ENCODE data around the gene KCNJ12.
"Not testable (repeated sequence)": the region's sequence is repeated elsewhere in the genome, so short reads cannot be mapped to it uniquely, and the experiment has no call there.

DNA sequence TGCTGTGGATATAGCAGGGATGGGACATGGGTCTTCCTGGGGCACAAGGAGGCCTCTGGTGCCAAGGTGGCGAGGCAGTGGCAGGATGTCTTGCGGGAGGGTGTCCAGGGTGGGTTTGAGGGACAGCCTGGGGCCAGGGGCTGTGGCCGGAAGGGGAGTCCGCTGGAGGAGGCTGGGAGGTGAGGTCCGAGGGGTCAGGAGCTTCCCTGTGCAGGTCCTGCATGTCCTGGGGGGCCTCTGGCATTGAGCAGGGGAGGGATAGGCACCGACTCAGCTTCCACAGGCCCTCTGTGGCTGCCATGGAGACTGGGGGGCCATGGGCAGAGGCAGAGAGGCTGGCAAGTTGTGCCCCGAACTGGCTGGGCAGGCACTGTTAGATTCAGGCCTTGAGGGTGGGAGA is 38.5 kb downstream of the KCNJ12 start:
- TF ChIP-seq, protein P1, sequence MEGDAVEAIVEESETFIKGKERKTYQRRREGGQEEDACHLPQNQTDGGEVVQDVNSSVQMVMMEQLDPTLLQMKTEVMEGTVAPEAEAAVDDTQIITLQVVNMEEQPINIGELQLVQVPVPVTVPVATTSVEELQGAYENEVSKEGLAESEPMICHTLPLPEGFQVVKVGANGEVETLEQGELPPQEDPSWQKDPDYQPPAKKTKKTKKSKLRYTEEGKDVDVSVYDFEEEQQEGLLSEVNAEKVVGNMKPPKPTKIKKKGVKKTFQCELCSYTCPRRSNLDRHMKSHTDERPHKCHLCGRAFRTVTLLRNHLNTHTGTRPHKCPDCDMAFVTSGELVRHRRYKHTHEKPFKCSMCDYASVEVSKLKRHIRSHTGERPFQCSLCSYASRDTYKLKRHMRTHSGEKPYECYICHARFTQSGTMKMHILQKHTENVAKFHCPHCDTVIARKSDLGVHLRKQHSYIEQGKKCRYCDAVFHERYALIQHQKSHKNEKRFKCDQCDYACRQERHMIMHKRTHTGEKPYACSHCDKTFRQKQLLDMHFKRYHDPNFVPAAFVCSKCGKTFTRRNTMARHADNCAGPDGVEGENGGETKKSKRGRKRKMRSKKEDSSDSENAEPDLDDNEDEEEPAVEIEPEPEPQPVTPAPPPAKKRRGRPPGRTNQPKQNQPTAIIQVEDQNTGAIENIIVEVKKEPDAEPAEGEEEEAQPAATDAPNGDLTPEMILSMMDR (IDR thresholded peaks at IDR 0.05), result not testable (repeated sequence)
- TF ChIP-seq POLR2A (IDR thresholded peaks at IDR 0.05), result not testable (repeated sequence)
